ENCODE results near the gene ZNF593. TPM values are rescaled to one million over a fixed set of nuclear protein-coding genes. Genes with fewer than 3 reads are reported as not detected.

Gene ZNF593
- total and polyA plus RNA-seq, 9 of the 15 experiments (the other 6 are each of a cell fraction or from before 2014, with no cell fraction given) = 9.8 to 334 (median 48.2) TPM

GRCh38 chr1:26181586-26182382 lies 12.1 kb downstream of the ZNF593 start:
- no peak overlapping the region for H3K27ac ChIP-seq (ENCODE audit: extremely low read depth, low read depth, low read length)
- in situ Hi-C loops (cut with MboI) (no loop called here), intact Hi-C loops (cut with micrococcal nuclease) (no loop called here)
- TF ChIP-seq, protein P1, sequence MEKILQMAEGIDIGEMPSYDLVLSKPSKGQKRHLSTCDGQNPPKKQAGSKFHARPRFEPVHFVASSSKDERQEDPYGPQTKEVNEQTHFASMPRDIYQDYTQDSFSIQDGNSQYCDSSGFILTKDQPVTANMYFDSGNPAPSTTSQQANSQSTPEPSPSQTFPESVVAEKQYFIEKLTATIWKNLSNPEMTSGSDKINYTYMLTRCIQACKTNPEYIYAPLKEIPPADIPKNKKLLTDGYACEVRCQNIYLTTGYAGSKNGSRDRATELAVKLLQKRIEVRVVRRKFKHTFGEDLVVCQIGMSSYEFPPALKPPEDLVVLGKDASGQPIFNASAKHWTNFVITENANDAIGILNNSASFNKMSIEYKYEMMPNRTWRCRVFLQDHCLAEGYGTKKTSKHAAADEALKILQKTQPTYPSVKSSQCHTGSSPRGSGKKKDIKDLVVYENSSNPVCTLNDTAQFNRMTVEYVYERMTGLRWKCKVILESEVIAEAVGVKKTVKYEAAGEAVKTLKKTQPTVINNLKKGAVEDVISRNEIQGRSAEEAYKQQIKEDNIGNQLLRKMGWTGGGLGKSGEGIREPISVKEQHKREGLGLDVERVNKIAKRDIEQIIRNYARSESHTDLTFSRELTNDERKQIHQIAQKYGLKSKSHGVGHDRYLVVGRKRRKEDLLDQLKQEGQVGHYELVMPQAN (IDR thresholded peaks at IDR 0.05; ENCODE audit: borderline replicate concordance) = no peak
- no TSS peak for BruUV-seq (replicated peaks)
- no peaks in the 10 kb centered on the region for H3K9me1 ChIP-seq (ENCODE audit: control insufficient read depth, insufficient read depth, low read length)
- peaks cover 17 to 31% of the 10 kb centered on the region in 2 experiments for H3K4me1 ChIP-seq (replicated peaks in 1 of 2; ENCODE audit: control insufficient read depth in 2 of 2, insufficient read depth in 2 of 2, low read length in 2 of 2)
- no peak overlapping the region for H3K4me3 ChIP-seq
- 47% methylated on average over 8 of the region's 9 CpGs for WGBS (ENCODE audit: insufficient coverage, low coverage, missing lambda C conversion rate)
- DNase-seq (ENCODE audit: extremely low read depth in 1 of 4, low spot score in 3 of 4) = no peak
- POLR2A ChIA-PET = interaction anchor here (0.6 to 2.1 kb wide), 5 partner anchors 9 to 141 kb away, joined by 3 to 8 read pairs (median 5); partner anchors contain the start of genes ZNF593 and ZNF593OS
- no peak for FAIRE-seq
- no peaks in the 10 kb centered on the region for H4K20me1 ChIP-seq (replicated peaks; ENCODE audit: control insufficient read depth, insufficient read depth, low read length)
- no peak overlapping the region for H2AFZ ChIP-seq (ENCODE audit: low read depth, low read length)
- no peak overlapping the region for H3K4me2 ChIP-seq (ENCODE audit: insufficient read depth, low read length)
- no peaks in the 10 kb centered on the region for H3K36me3 ChIP-seq (ENCODE audit: control insufficient read depth, insufficient read depth, low read length)
- no peaks in the 10 kb centered on the region for H3K9me3 ChIP-seq (replicated peaks; ENCODE audit: control insufficient read depth, insufficient read depth, low read depth, low read length)
- no peaks in the 10 kb centered on the region for H3K27me3 ChIP-seq (ENCODE audit: control insufficient read depth in 2 of 2, insufficient read depth in 2 of 2, low read length in 2 of 2)
- peak overlapping the region in 1 of 2 experiments; percentile 60; a peak in 2 of 4 replicates for H3K9ac ChIP-seq (ENCODE audit: insufficient read depth in 1 of 2, low read depth in 2 of 2, low read length in 2 of 2)
- ATAC-seq = no peak
- no peaks in the 10 kb centered on the region for H3K79me2 ChIP-seq (ENCODE audit: control insufficient read depth, insufficient read depth, low read length)
- CTCF ChIA-PET (ENCODE audit: low intra/inter-chr PET ratio) = no interaction called here

- peak overlapping the region in 1 of 2 experiments; percentile 60; a peak in 2 of 4 replicates for H3K9ac ChIP-seq (ENCODE audit: insufficient read depth in 1 of 2, low read depth in 2 of 2, low read length in 2 of 2)
- in situ Hi-C loops (cut with MboI) (no loop called here), intact Hi-C loops (cut with micrococcal nuclease) (no loop called here)
- H3K9me3 ChIP-seq (replicated peaks; ENCODE audit: control insufficient read depth, insufficient read depth, low read depth, low read length) = no peaks in the 10 kb centered on the region
- CTCF ChIA-PET (ENCODE audit: low intra/inter-chr PET ratio) = no interaction called here
- no peaks in the 10 kb centered on the region for H4K20me1 ChIP-seq (replicated peaks; ENCODE audit: control insufficient read depth, insufficient read depth, low read length)
- no peak overlapping the region for H3K4me2 ChIP-seq (ENCODE audit: insufficient read depth, low read length)
- H3K4me3 ChIP-seq = no peak overlapping the region
- no peaks in the 10 kb centered on the region for H3K79me2 ChIP-seq (ENCODE audit: control insufficient read depth, insufficient read depth, low read length)
- ATAC-seq (no peak), DNase-seq (ENCODE audit: extremely low read depth in 1 of 4, low spot score in 3 of 4) (no peak), FAIRE-seq (no peak)
- no peaks in the 10 kb centered on the region for H3K9me1 ChIP-seq (ENCODE audit: control insufficient read depth, insufficient read depth, low read length)
- H3K27ac ChIP-seq (ENCODE audit: extremely low read depth, low read depth, low read length) = no peak overlapping the region
- no peak for TF ChIP-seq PHF20 (IDR thresholded peaks at IDR 0.05; ENCODE audit: partially characterized antibody)
- TF ChIP-seq, protein P2, sequence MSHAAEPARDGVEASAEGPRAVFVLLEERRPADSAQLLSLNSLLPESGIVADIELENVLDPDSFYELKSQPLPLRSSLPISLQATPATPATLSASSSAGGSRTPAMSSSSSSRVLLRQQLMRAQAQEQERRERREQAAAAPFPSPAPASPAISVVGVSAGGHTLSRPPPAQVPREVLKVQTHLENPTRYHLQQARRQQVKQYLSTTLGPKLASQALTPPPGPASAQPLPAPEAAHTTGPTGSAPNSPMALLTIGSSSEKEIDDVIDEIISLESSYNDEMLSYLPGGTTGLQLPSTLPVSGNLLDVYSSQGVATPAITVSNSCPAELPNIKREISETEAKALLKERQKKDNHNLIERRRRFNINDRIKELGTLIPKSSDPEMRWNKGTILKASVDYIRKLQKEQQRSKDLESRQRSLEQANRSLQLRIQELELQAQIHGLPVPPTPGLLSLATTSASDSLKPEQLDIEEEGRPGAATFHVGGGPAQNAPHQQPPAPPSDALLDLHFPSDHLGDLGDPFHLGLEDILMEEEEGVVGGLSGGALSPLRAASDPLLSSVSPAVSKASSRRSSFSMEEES (CRISPR knock-in tag; IDR thresholded peaks at IDR 0.05) = no peak
- POLR2A ChIA-PET = interaction anchor here (0.7 to 1.9 kb wide), 4 partner anchors 8 to 141 kb away, joined by 3 to 7 read pairs (median 4); partner anchors contain the start of gene ZNF593OS
- no peaks in the 10 kb centered on the region for H3K36me3 ChIP-seq (ENCODE audit: control insufficient read depth, insufficient read depth, low read length)
- no TSS peak for BruUV-seq (replicated peaks)
- H2AFZ ChIP-seq (ENCODE audit: low read depth, low read length) = no peak overlapping the region
- H3K27me3 ChIP-seq (ENCODE audit: control insufficient read depth in 2 of 2, insufficient read depth in 2 of 2, low read length in 2 of 2) = no peaks in the 10 kb centered on the region
- H3K4me1 ChIP-seq (replicated peaks in 1 of 2; ENCODE audit: control insufficient read depth in 2 of 2, insufficient read depth in 2 of 2, low read length in 2 of 2) = peaks cover 17 to 27% of the 10 kb centered on the region in 2 experiments
- WGBS (ENCODE audit: insufficient coverage, low coverage, missing lambda C conversion rate) = 59% methylated on average over 6 of the region's 7 CpGs
Measured at GRCh38 chr1:26182383-26182696, 12.6 kb downstream of the ZNF593 start.
